ENCODE measurements around the gene KIRREL3.

GRCh38 chr11:126446581-126446980 lies 554.0 kb downstream of the KIRREL3 start:
- TF ChIP-seq POLR2AphosphoS5 (IDR thresholded peaks at IDR 0.05; ENCODE audit: borderline replicate concordance, low read depth, low read length), result no peak
- no peak for TF ChIP-seq EZH2 (IDR thresholded peaks at IDR 0.05)

Data from SK-N-MC (cell line).